Suppressor macrophage treated with lipopolysaccharide for 1 hour (primary cell): ENCODE results near the gene FOXP1.

Source experiments
- DNase-seq, 3 donors: peaks; one replicate each; pipeline ENCODE4 v3.0.0-alpha.2; 2020 to 2022

Gene FOXP1

GRCh38 chr3:71088742-71089141 lies 494.8 kb downstream of the FOXP1 start:
- DNase-seq, result no peak

- DNase-seq, result no peak
These were observed 495.4 kb downstream of the FOXP1 start for GRCh38 chr3:71088019-71088708.

- DNase-seq, result peak in 1 of 3 donors; percentile 44
These were observed 496.1 kb downstream of the FOXP1 start for GRCh38 chr3:71087143-71088018.

- DNase-seq, result no peak
These were observed 496.8 kb downstream of the FOXP1 start for GRCh38 chr3:71086777-71087142.

GRCh38 chr3:71083726-71084131 lies 499.8 kb downstream of the FOXP1 start:
- peak in 2 of 3 donors; percentile 55 to 63 for DNase-seq

GRCh38 chr3:71082833-71083232 lies 500.7 kb downstream of the FOXP1 start:
- DNase-seq, result no peak

GRCh38 chr3:71080517-71081083 lies 502.9 kb downstream of the FOXP1 start:
- DNase-seq, result peak in 2 of 3 donors; percentile 31 to 54

DNA sequence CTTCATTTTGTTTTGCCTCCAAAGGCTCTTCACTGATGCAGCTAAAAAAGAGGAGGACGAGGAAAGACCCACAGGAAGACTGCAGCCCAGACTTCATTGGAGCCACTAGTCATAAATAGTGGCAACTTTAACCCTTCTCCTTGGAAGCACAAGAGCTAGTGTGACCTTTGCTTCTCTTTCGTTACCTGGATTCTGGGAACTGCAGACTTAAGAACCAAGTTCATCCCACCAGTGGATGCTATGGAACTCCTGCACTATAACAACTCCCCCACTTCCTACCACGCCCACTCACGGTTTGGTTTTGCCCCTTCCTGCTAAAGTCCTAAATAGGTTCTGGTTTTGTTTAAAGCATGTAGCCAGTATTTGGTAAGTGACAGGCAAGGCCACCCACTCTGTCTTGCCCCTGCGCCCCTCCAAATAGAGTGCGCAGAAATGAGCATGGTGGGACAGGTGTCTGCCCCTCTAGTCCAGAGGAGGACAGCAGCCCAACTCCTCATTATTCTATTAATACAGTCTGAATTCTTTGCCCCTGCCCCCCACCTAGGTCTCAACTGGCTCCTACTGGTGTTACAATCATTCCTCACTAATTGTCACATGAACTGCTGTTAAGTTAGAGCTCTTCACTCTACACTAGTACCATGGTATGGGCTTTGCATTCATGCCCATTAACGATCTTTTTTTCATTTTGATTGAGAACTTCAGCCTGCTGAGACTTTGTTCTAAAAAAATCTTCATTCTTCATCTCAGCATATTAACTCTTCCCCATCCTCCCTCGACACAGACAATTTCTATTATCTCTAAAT lies 504.6 kb downstream of the FOXP1 start:
- DNase-seq, result no peak

- DNase-seq, result no peak
These were observed 505.3 kb downstream of the FOXP1 start for GRCh38 chr3:71078199-71078598.

DNA sequence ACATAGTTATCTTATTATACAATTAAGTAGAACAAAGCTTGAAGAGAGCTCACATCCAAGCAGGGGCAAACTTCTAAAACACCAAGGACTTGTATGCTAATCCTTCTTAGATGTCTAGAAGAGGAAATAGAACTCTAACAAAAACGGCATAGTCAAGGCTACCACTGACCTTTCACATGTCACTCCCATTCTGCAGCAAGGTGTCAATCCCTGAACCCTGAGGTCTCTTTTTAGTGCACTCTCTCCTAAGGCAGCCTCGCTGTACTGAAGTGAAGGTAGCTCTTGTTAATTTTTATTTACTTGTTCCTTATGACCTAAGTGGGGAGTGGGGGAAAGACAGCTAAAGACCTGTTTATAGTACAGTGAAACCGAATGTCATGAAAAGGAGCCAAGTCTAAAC lies 506.5 kb downstream of the FOXP1 start:
- no peak for DNase-seq

DNA sequence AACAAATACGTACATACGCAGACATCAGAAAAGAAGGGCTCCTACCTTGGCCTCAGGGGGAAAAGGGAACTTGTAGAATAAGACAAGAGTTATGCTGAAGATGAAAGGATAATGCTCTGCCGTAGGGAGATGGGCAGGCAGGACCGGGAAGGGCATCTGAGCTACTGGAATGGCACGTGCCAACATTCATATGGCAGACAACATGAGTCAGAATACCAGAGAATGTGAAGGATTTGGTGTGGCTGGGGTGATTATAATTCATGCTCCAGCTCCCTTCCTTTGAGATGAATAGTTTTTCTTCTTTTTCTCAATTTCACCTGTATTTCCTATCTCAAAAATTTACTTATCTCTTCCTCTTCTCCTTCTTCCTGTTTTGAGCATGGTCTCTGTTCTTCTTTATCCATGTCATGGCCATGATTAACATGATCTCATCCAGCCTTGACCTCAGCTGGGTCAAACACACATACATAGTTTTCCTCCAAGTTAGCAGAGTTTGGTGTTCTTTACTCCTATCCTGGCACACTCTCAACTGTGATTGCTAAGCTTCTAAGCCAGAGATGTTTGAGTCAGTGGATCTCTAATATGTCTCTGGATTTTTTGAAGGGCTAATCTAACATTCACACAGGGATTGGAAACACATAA lies 507.0 kb downstream of the FOXP1 start:
- no peak for DNase-seq

DNA sequence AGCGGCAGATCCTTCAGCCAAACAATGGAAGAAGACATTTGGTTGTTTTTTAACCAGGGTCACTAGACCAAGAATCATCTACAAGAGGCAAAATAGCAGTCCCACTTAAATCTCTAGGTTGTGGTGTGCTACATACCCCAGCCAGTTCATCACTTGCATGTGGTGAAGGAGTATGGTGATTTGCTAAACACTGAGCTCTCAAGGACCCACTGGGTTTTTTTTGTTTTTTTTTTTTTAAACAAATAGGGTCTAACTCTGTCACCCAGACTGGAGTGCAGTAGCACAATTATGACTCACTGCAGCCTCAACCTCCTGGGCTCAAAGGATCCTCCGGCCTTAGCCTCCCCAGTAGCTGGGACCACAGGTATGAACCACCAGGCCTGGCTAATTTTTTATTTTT lies 508.0 kb downstream of the FOXP1 start:
- DNase-seq, result no peak

DNA sequence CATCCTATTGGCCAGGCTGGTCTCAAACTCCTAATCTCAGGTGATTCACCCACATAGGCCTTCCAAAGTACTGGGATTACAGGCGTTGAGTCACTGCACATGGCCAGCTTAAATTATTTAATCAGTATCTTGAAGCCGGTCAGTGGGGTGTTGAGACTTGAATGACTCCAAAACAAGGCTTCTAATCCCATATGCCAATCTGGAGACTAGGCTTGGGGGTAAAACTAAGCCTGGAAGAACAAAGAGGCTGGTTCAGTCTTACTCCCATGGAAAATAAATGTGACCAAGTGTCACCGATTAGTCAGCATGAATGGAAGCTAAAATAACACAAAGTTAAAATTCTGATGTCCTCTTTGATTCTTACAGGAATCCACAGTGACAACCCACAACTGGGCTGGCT lies 509.1 kb downstream of the FOXP1 start:
- no peak for DNase-seq

DNA sequence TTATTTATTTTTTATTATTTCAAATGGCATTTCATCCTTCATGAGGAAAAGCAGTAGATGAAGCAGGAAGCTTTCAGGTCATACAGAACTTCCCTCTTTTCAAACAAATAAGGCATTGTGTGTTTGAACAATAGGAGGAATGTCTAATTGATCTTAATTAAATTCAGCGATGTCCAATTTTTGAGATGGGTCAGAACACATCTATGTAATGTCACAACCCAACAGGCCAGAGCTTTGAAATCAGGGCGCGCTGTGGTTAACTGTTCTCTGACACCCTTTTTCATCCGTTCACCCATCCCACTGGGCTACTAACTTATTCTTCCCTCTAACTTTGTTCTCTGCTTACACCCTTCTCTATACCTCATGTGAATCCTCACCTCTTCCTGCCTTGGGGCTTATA lies 510.5 kb downstream of the FOXP1 start:
- no peak for DNase-seq

DNA sequence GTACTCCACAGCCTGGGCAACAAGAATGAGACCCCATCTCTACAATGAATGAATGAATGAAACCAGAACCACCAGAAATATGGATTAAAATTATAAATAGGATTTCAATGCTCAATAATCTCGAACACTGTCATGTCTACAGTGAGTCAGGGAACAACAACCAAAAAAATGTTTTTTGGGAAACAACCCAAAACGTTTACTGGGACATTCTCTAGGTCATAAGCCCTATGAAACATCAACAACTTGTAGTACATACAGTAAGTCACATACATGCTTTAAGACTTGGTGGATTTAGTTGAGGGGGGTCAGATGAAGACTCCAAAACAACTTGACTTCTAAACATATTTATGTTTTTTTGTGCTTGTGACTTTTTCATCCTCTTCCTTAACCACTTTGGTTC lies 511.2 kb downstream of the FOXP1 start:
- no peak for DNase-seq

GRCh38 chr3:71070497-71071463 lies 512.7 kb downstream of the FOXP1 start:
- no peak for DNase-seq

GRCh38 chr3:71069797-71070196 lies 513.7 kb downstream of the FOXP1 start:
- DNase-seq, result peak; percentile 82 to 85 (median 83)

DNA sequence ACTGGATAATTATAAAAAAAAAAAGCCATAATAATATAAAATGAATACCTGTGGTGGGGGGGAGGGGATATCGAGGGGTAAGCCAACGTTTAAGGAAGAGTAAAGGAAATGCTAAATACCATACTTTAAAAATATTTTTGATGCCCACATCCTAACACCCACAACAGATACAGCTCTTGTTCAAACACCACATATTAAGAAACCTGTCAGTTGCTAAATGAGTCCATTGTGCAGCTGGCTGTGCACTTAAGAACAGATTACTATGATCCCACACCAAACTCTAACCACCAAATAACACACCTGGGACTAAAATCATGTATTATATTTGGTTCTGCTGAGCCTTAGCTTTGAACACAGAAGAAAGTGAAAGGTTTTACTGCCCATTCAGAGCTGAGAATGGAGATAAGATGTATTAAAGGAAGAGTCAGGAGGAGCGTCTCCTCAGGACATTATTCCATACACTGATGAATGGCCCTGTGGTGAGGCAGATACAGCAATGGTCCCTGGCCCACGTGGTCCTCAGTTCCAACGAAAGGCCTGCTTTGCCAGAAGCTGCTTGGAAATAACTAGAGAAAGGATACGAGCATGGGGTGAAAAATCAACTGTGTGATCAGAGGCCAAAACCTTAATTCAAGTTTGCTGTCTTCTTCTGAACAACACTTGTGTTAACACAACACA lies 515.4 kb downstream of the FOXP1 start:
- no peak for DNase-seq

GRCh38 chr3:71066849-71067261 lies 516.7 kb downstream of the FOXP1 start:
- DNase-seq, result peak; percentile 33 to 54 (median 44)

- DNase-seq, result peak in 2 of 3 donors; percentile 20 to 36
These were observed 517.2 kb downstream of the FOXP1 start for GRCh38 chr3:71066356-71066755.

- DNase-seq, result no peak
These were observed 517.8 kb downstream of the FOXP1 start for GRCh38 chr3:71065764-71066013.
